ENCODE measurements around the gene CYP8B1. TPM values are rescaled to one million over a fixed set of nuclear protein-coding genes. Genes with fewer than 3 reads are reported as not detected.

The CYP8B1 gene
- total RNA-seq, 1 donor from 2014 or later, result not detected

GRCh38 chr3:42847731-42848130, 27.9 kb downstream of the CYP8B1 start:
- DNase-seq (ENCODE audit: extremely low spot score, unreplicated experiment), result peak; percentile 69
- H3K9me3 Mint-ChIP-seq (ENCODE audit: unreplicated experiment), result no peaks in the 10 kb centered on the region
- peaks cover 18% of the 10 kb centered on the region for H3K27me3 Mint-ChIP-seq (ENCODE audit: unreplicated experiment)
- H3K4me3 Mint-ChIP-seq (ENCODE audit: unreplicated experiment), result no peak overlapping the region
- peaks cover 5% of the 10 kb centered on the region for H3K4me1 Mint-ChIP-seq (ENCODE audit: unreplicated experiment)
- no peaks in the 10 kb centered on the region for H3K36me3 Mint-ChIP-seq (ENCODE audit: unreplicated experiment)
- H3K27ac Mint-ChIP-seq (ENCODE audit: unreplicated experiment), result no peak overlapping the region
- TF ChIP-seq CTCF (IDR thresholded peaks at IDR 0.05), result no peak

DNA sequence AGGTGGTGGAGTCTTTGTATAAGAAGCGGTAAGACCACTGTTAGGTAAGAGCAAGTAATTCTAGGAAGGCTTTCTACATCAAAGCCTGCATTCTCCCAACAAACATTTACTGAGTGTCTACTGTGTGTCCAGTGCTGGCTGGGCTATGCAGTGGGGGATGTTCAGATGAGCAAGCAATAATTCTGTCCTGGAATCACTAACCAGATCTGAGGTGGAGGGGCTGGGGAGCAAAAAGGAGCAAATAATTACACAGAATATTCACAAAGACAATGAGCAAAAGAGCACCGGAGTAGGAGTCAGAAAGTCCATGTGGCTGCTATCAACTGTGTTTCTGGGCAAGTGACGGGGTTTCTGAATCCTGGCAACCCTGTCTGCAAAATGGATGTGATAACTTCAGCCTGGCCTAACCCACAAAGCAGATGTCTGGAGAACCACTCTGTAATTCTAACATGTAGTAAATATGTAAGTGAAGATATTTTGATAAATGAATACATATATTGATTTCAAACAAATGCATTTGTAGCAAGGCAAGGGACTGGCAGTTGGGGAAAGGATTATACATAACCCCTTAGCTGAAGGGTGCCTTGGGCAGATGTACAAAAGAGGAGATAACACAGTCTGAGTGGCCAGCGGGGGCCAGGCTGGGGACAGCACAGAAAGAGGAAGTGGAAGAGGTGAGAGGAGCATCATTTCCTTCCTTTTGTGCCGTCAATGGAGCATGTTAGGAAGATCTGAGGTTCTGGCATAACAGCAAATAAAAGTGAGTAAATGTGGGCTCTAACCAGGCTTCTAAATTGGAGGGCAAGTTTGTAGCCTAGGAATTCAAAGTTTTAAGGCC, 28.8 kb downstream of the CYP8B1 start:
- no peak overlapping the region for H3K27ac Mint-ChIP-seq (ENCODE audit: unreplicated experiment)
- H3K9me3 Mint-ChIP-seq (ENCODE audit: unreplicated experiment), result no peaks in the 10 kb centered on the region
- H3K4me1 Mint-ChIP-seq (ENCODE audit: unreplicated experiment), result peaks cover 5% of the 10 kb centered on the region
- no peak for TF ChIP-seq CTCF (IDR thresholded peaks at IDR 0.05)
- peak; percentile 64 for DNase-seq (ENCODE audit: extremely low spot score, unreplicated experiment)
- no peaks in the 10 kb centered on the region for H3K36me3 Mint-ChIP-seq (ENCODE audit: unreplicated experiment)
- peaks cover 20% of the 10 kb centered on the region for H3K27me3 Mint-ChIP-seq (ENCODE audit: unreplicated experiment)
- no peak overlapping the region for H3K4me3 Mint-ChIP-seq (ENCODE audit: unreplicated experiment)

GRCh38 chr3:42844815-42845214, 30.9 kb downstream of the CYP8B1 start:
- TF ChIP-seq CTCF (IDR thresholded peaks at IDR 0.05), result no peak
- peaks cover 5% of the 10 kb centered on the region for H3K4me1 Mint-ChIP-seq (ENCODE audit: unreplicated experiment)
- no peaks in the 10 kb centered on the region for H3K36me3 Mint-ChIP-seq (ENCODE audit: unreplicated experiment)
- H3K4me3 Mint-ChIP-seq (ENCODE audit: unreplicated experiment), result no peak overlapping the region
- no peaks in the 10 kb centered on the region for H3K9me3 Mint-ChIP-seq (ENCODE audit: unreplicated experiment)
- H3K27me3 Mint-ChIP-seq (ENCODE audit: unreplicated experiment), result peaks cover 21% of the 10 kb centered on the region
- no peak overlapping the region for H3K27ac Mint-ChIP-seq (ENCODE audit: unreplicated experiment)
- peak; percentile 65 for DNase-seq (ENCODE audit: extremely low spot score, unreplicated experiment)

DNA sequence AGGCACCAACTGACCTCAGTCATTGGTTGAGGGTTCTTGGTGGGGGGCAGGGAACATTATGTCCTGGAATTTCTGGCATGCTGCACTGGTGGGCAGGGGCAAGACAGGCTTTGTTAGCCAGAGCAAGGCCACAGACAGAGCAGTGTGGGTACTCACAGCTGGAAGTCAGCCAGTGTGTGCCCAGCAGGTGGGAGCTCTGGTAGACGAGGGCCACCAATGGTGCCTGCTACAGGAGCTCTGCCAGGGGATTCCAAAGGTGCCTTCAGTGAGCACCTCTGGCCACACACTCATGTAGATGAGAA, 31.3 kb downstream of the CYP8B1 start:
- H3K36me3 Mint-ChIP-seq (ENCODE audit: unreplicated experiment), result no peaks in the 10 kb centered on the region
- H3K9me3 Mint-ChIP-seq (ENCODE audit: unreplicated experiment), result no peaks in the 10 kb centered on the region
- no peak overlapping the region for H3K27ac Mint-ChIP-seq (ENCODE audit: unreplicated experiment)
- TF ChIP-seq CTCF (IDR thresholded peaks at IDR 0.05), result no peak
- DNase-seq (ENCODE audit: extremely low spot score, unreplicated experiment), result peak; percentile 53
- H3K4me3 Mint-ChIP-seq (ENCODE audit: unreplicated experiment), result no peak overlapping the region
- peaks cover 7% of the 10 kb centered on the region for H3K4me1 Mint-ChIP-seq (ENCODE audit: unreplicated experiment)
- peaks cover 21% of the 10 kb centered on the region for H3K27me3 Mint-ChIP-seq (ENCODE audit: unreplicated experiment)

DNA sequence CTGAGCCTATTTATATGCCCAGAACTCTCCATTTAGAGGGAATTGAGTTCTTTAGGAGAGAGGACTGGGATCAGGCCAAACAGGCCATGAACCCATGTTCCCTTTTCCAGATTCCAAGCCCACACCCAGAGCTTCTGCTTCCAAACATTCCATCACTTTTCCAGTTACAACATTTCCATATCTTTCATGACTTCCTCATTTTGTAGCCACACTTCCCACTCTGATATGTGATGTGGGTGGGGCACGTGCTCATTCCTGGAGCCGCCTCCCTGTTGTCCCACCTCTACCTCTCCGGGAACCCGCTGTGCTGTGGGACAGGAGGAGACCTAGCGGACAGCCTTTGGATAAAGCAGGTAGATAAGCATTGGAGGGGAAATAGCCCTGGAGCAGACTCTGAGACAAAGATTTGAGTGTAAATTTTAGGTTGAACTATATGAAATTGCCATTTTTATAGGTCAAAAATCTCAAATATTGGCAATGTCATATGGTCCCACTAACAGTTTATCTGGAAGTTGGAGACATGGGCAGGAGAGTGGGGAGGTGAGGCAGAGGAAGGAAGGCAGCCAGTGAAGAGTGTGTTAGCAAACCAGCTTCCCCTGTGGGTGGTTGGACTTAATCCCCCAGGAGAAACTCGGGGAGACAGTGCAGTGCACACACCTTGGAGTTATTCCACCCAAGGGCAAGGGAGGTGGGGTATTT, 31.8 kb downstream of the CYP8B1 start:
- Mint-ChIP-seq H3K27ac (ENCODE audit: unreplicated experiment) (no peak overlapping the region), H3K36me3 (ENCODE audit: unreplicated experiment) (no peaks in the 10 kb centered on the region), H3K4me3 (ENCODE audit: unreplicated experiment) (no peak overlapping the region), H3K9me3 (ENCODE audit: unreplicated experiment) (no peaks in the 10 kb centered on the region), H3K4me1 (ENCODE audit: unreplicated experiment) (peaks cover 7% of the 10 kb centered on the region), H3K27me3 (ENCODE audit: unreplicated experiment) (peaks cover 23% of the 10 kb centered on the region)
- peak; percentile 54 for DNase-seq (ENCODE audit: extremely low spot score, unreplicated experiment)
- TF ChIP-seq CTCF (IDR thresholded peaks at IDR 0.05), result no peak
